ENCODE data around the gene HIVEP3.

HIVEP3 gene

GRCh38 chr1:41799723-41800122, 119.0 kb downstream of the HIVEP3 start:
- no peak for DNase-seq (ENCODE audit: extremely low spot score, insufficient read length, low read depth)

DNA sequence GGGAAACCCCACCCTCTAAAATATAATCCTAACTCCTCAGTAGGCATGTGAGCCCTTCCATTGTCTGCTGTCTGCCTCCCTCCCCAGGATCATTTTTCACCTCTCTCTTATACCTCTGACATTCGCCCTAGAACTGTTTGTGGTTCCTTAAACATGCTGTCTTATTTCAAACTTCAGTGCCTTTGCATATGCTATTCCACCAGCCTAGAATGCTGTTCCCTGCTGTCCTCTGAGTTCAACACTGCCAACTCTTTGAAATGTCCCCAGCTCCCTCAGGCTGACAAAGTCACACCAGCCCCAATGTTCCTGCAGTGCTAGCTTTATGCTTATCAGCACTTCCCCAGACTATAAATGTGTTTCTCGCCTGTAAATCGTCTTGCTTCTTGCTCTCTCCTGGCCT, 119.5 kb downstream of the HIVEP3 start:
- no peak for FAIRE-seq

More at GRCh38 chr1:41799723-41800122, 119.0 kb downstream of the HIVEP3 start:
- FAIRE-seq = peak; percentile 89

GRCh38 chr1:41795205-41795762, 123.4 kb downstream of the HIVEP3 start:
- DNase-seq (ENCODE audit: extremely low spot score, insufficient read length, low read depth) (no peak), FAIRE-seq (peak; percentile 26)

More for the DNA sequence above, 119.5 kb downstream of the HIVEP3 start:
- no peak for DNase-seq (ENCODE audit: extremely low spot score, insufficient read length, low read depth)

GRCh38 chr1:41794031-41794430, 124.7 kb downstream of the HIVEP3 start:
- no peak for FAIRE-seq
- no peak for DNase-seq (ENCODE audit: extremely low spot score, insufficient read length, low read depth)

DNA sequence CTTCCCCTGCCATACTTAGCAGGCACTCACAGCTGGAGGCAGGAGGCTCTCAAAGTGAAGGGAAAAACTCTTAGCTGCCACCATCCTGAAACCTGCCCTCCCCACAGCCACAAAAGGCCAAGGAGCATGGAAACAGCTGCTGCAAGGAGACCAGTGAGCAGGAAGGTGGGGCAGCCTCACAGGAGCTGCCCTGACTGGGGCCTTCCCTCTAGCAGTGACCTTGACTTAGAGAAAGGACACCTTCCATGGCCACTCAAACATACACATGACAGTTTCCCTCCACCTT, 126.3 kb downstream of the HIVEP3 start:
- FAIRE-seq = no peak

DNA sequence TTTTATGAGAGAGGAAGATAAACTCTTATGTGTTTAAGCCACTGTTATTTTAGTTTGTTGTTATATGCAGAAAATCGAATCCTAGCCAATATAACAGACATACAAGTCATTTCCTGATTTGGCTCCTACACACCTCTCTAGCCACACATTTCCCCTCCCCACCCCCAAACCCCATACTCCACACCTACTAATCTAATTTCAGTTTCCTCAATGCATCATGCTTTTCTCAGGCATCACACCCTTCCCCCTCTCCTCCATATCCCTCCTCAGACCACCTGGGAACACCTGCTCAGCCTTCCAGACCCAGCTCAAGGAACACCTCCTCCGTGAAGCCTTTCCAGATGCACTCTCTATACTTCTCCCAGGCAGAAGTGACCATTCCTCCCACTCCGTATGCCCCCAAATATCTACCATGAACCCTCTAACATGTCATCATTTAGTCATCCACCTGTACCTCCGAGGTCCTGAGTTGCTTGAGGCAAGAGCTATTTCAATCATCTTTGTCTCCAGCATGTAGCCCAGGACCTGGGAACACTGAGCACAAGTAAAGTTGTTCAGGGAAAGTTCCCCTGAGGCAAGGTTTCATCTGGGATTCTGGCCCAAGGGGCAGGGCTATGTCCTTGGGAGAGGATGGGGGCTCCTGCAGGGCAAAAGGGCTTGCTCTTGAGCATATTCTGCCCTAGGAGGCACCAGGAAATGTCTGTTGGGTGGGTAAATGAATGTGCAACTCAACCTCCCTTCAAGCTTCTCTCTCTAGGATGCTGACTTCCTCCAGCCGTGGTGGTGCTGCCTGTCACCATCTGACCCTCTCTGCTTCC, 126.8 kb downstream of the HIVEP3 start:
- peak; percentile 67 for FAIRE-seq
- DNase-seq (ENCODE audit: extremely low spot score, insufficient read length, low read depth) = no peak

More for the DNA sequence above, 126.3 kb downstream of the HIVEP3 start:
- no peak for DNase-seq (ENCODE audit: extremely low spot score, insufficient read length, low read depth)

- DNase-seq (ENCODE audit: extremely low spot score, insufficient read length, low read depth) (no peak), FAIRE-seq (no peak)
Measured at GRCh38 chr1:41790351-41790750, 128.4 kb downstream of the HIVEP3 start.

- FAIRE-seq = no peak
- DNase-seq (ENCODE audit: extremely low spot score, insufficient read length, low read depth) = no peak
Measured at GRCh38 chr1:41789661-41790330, 128.9 kb downstream of the HIVEP3 start.

GRCh38 chr1:41788427-41788826, 130.3 kb downstream of the HIVEP3 start:
- DNase-seq (ENCODE audit: extremely low spot score, insufficient read length, low read depth) (no peak), FAIRE-seq (no peak)

DNA sequence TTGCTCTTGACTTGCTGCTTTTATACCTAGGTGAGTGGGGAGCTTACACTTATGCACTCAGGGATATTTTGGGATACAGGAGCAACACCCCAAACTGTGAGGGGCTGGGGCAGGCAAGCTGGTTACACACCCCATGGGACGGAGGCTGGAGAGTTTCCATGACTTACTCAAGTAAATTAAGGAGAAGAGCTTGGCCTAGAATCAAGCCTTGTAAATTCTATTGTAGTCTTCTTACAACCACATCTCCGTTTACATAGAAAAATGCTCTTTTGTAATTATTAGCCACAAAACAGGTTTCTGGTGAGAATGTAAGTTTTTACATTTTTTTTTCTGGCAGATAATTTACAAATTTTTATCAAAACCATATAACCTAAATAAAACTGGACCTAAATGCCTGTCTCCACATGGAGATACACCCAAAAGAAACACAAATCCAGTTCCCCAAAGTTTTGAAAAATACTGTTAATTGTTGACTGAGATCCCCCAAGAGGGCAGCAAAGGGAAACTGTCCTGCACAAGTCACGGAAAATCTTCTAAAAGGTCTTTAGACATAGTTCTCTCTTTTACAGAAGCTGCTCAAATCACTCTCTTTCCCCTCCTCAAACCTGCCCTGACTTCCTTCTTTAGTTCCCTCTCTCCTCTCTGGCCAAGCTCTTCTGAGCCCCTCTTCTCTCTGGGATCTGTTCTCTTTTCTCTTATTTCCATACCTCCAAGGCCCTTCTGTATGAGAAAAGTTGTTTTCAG, 134.0 kb downstream of the HIVEP3 start:
- DNase-seq (ENCODE audit: extremely low spot score, insufficient read length, low read depth) = no peak
- no peak for FAIRE-seq

GRCh38 chr1:41783189-41783639, 135.5 kb downstream of the HIVEP3 start:
- FAIRE-seq (no peak), DNase-seq (ENCODE audit: extremely low spot score, insufficient read length, low read depth) (no peak)

DNA sequence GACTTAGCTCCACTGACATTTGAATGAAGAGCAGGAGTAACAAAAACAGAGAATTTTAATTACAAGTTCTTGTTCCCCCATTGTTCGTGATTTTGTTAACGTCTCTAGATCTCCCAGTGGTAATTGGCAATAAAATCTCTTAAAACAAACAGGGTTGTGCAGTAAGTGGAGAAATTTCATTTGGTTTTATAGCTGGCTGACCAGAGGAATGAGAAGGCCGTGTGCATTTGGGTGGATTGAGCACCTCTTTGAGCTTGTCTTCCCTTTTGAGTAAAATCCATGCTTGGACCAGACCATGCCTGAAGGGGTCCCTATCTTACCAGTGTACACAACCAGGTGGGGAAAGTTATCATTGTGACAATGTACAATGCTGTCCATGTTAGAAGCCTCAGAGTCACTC, 137.8 kb downstream of the HIVEP3 start:
- DNase-seq (ENCODE audit: extremely low spot score, insufficient read length, low read depth) (no peak), FAIRE-seq (no peak)

- DNase-seq (ENCODE audit: extremely low spot score, insufficient read length, low read depth) = no peak
- FAIRE-seq = no peak
Measured at GRCh38 chr1:41780322-41780721, 138.4 kb downstream of the HIVEP3 start.

DNA sequence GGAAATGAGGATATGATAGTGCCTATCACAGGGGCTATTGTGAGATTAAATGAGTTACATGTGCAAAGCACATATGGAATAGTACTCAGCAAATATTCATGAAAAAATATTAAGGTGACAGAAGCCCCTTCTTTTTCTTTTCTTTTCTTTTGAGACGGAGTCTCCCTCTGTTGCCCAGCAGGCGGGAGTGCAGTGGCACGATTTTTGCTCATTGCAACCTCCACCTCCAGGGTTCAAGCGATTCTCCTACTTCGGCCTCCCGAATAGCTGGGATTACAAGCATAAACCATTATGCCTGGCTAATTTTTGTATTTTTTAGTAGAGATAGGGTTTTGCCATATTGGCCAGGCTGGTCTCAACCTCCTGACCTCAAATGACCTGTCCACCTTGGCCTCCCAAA, 139.4 kb downstream of the HIVEP3 start:
- no peak for DNase-seq (ENCODE audit: extremely low spot score, insufficient read length, low read depth)
- FAIRE-seq = no peak

DNA sequence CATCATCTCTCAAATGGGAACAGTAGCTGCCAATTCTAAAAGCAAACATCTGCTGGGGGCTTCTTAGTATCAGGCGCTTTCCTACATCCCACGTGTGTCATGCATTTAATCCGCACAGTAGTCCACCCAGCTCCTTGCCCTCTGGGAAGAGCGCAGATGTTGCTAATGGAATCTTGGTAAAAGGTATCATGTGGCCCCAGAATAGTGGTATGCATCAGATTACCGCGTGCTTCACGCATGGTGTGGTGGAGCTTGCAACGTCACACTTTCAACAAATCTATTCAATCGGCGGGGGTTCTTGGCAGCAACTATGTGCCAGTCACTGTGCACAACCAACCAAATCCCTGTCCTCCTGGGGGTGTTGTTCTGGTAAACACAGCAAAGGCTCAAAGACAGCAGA, 141.0 kb downstream of the HIVEP3 start:
- DNase-seq (ENCODE audit: extremely low spot score, insufficient read length, low read depth) (no peak), FAIRE-seq (no peak)

DNA sequence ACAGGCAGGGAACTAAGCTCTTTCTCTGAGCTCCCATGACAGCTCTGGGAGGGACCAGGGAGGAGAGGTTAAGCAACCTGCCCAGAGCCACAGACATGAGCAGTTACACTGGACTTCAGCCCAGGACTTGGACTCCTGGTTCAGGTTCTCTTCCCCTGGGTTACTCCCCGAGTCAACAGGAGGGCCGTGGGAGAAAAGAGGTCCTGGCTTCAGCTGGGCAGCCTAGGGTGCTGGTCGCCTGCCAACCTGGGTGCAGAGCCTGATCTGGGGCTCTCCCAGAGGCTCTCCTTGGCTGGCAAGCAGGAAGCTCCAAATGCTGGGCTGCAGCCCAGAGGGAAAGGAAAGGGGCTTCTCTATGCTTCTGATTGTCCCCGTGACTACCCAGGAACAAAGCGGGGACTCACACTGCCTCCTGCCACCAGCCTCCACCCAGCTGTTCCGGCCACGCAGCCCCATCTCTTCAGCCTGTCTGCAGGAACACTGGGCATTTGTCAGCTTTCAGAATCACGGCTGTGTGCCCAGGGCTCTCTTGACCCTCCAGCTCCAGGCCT, 141.8 kb downstream of the HIVEP3 start:
- DNase-seq (ENCODE audit: extremely low spot score, insufficient read length, low read depth) (no peak), FAIRE-seq (no peak)

DNA sequence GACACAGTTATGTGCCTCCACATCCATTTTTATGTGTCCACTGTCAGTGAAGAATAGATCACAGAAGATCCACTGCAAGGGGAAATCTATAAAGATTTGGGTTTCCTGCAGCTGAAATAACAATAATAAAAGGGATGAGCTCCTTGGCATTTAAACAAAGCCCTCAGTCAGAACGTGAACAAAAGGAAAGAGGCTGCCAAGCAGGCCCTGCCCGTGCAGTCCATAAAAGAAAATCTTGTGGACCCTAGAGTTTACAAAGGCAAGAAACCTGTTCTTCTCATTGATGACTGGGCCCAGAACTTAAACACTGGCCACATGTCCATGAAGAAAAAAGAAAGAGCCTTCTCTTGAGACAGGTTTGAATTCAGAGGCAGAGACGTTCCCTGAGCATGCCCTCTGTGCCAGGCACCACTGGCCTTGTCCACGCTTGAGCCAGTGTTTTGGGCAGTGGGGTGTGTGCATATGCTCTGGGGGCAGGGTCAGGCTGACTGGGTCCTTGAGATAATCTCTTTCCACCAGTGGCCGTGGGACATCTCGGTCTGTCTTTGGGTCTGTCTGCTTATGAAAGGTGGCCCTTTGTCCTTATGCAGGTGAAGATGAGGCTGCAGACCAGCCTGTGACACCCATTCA, 142.7 kb downstream of the HIVEP3 start:
- FAIRE-seq = no peak

GRCh38 chr1:41774471-41774990, 144.2 kb downstream of the HIVEP3 start:
- DNase-seq (ENCODE audit: extremely low spot score, insufficient read length, low read depth) (no peak), FAIRE-seq (no peak)

More for the DNA sequence above, 142.7 kb downstream of the HIVEP3 start:
- DNase-seq (ENCODE audit: extremely low spot score, insufficient read length, low read depth) = no peak

- DNase-seq (ENCODE audit: extremely low spot score, insufficient read length, low read depth) = no peak
- FAIRE-seq = no peak
Measured at GRCh38 chr1:41773842-41774241, 144.9 kb downstream of the HIVEP3 start.

All from GM18507 (cell line).